GM10248 (cell line): ENCODE results near the gene MRPL55.

Experiments
- CTCF ChIA-PET: fragments of 300-600 bp; sonication (Branson Sonifier 250); formaldehyde crosslinking; extraction: SDS; loops from one replicate; lab custom pipeline; 2021; ENCODE audit warnings: antibody characterized with exemption; lab: Yijun Ruan, JAX
- POLR2A ChIA-PET: fragments of 350-650 bp; sonication (Branson Sonifier 250); formaldehyde crosslinking; extraction: SDS; loops from one replicate; lab custom pipeline; 2020; ENCODE audit warnings: antibody characterized with exemption; lab: Yijun Ruan, JAX
- DNase-seq: peaks from one replicate; pipeline ENCODE4 v3.0.0; 2012; ENCODE audit errors: extremely low spot score
- TF ChIP-seq, protein P1 (sequence below): IDR thresholded peaks from 2 replicates; pipeline ENCODE4 v1.5.1; 2012; ENCODE audit warnings: mild to moderate bottlenecking, low read depth; ENCODE audit errors: extremely low read depth, missing control alignments, control extremely low read depth

The MRPL55 gene

DNA sequence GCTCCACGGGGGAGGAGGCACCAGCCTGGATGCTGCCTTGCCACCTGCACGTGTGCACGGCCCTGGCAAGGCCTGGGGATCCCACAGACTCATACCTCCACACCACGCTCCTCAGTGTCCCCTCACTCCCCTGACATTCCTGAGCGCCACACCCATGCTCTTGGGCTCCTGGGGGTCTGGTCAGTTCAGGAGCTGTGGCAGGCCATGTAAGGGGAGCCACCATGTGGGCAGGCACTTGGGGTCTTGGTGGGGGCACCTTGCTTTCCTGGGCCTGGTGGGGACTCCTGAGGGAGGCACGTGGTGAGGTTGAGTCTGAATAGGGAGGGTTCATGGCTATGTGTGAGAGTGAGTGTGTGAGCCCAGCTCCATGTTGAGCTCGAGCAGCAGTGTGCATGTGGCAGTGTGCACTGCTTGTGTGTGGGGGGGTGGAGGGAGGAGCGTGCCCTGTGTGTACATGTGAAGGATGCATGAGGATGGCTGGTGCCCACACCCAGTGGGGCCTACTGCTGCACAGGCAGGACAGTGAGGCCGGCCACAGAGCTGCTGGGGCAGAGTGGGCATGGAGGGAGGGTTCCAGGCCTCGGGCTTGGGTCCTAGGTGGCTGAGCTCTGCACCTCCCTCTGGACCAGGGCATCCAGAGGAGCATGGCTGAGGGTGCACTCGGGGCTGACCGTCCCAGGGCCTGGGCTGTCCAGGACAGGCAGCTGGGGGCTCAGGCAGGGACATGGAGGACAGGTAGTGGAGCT lies 42.3 kb upstream of the MRPL55 start:
- TF ChIP-seq, protein P1, sequence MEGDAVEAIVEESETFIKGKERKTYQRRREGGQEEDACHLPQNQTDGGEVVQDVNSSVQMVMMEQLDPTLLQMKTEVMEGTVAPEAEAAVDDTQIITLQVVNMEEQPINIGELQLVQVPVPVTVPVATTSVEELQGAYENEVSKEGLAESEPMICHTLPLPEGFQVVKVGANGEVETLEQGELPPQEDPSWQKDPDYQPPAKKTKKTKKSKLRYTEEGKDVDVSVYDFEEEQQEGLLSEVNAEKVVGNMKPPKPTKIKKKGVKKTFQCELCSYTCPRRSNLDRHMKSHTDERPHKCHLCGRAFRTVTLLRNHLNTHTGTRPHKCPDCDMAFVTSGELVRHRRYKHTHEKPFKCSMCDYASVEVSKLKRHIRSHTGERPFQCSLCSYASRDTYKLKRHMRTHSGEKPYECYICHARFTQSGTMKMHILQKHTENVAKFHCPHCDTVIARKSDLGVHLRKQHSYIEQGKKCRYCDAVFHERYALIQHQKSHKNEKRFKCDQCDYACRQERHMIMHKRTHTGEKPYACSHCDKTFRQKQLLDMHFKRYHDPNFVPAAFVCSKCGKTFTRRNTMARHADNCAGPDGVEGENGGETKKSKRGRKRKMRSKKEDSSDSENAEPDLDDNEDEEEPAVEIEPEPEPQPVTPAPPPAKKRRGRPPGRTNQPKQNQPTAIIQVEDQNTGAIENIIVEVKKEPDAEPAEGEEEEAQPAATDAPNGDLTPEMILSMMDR = no peak
- ChIA-PET CTCF (interaction anchor here (0.7 to 2.1 kb wide), 6 partner anchors 8 to 21 kb away, joined by 3 to 7 read pairs (median 4); partner anchors contain the start of genes GUK1 and IBA57), POLR2A (interaction anchor here (2.4 kb wide), 1 partner anchor 14 kb away, joined by 8 read pairs; the partner anchor contains the start of gene IBA57)
- DNase-seq = no peak

DNA sequence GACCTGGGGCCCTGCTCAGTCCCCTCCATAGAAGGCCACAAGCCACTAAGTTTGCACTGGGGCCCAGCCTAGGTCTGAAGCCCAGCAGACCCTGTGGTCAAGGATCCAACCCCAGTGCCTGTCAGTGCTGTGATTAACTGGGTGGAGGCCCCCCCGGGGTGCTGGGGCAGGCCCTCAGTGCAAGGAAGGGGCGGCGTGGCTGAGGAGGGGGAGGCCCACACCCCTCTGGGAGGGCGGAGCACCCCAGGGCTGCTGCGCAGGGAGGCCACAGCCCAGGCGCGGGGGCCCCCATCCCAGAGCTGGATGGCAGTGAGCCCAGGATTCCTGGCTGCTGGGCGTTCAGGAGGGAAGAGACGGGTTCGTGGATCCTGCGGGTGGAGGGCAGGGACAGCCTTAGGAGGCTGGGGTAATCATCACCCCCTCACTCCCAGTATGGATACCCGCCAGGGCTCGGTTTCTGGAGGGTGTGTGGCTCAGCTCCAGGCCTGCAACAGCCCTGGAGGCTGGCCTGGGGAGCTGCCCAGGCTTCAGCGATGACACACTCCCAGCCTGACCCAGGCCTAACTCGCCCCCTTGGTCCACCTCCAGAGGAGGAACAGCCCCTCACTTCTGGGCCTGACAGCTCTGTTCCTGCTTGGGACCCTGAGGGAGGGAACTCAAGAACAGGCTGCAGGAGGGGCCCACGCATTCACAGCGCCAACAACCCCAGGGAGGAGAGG lies 41.5 kb upstream of the MRPL55 start:
- TF ChIP-seq, protein P1 = no peak
- CTCF ChIA-PET = interaction anchor here (0.9 to 2.1 kb wide), 6 partner anchors 8 to 16 kb away, joined by 3 to 7 read pairs (median 6); partner anchors contain the start of genes GUK1 and IBA57
- DNase-seq = no peak
- POLR2A ChIA-PET = no interaction called here

DNA sequence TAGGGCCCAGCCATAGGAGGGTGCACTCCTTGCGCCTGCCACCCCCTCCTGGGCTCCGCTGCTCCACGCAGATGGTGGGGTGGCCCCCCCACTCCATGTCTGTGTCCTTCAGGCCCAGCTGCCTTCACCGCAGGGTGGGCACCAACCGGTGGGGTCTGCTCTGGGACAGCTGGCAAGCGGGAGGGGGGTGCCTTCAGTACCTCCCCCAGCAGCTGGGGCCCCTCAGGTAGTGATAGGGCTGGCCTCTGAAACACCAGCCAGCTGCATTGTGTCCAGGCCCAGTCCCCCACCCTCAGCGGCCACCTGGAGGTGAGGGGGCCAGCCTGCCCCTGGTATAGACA lies 41.0 kb upstream of the MRPL55 start:
- CTCF ChIA-PET = interaction anchor here (0.9 to 1.5 kb wide), 3 partner anchors 11 to 17 kb away, joined by 3 to 5 read pairs (median 3); partner anchors contain the start of gene IBA57
- POLR2A ChIA-PET = interaction anchor here (0.6 kb wide), 1 partner anchor 256 kb away, joined by 3 read pairs; the partner anchor contains the start of gene TRIM11
- TF ChIP-seq, protein P1 = no peak
- no peak for DNase-seq

DNA sequence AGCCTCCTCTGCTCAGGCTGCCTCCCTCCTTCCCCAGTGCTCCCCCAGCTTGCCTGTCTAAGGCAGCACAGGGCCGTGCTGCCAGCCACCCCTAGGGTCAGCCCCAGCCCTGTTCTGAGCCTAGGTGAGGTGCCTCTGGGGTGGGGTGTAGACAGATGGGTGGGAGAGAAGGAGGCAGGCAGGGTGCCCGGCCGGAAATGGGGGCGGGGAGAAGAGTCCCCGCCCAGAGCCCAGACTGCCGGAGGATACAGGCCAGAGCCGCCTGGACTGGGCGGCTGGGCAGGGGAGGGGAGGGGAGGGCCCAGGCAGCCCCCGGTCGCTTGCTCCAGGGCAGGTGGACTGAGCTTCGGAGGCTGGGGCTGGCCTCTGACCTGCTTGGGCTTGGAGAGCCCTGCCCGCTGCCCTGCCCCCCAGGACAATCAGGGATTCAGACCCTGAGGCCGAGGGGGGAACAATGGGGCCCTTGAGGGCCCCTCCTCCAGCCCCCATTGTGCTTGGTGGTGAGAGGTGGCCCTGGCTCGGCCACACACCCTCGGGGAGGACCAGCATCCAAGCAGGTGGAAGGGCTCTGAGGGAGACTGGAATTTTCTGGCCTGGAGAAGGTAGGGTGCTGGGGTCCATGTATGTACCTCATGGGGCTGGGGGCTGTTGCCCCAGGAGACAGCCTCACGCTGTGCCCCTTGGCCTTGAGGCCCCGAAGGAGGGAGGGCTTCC lies 40.5 kb upstream of the MRPL55 start, which contains the start of gene GJC2:
GJC2 (plus strand) TSS at position 525 of the 714 bp plus-strand sequence. CDS start 7,829 bp downstream, outside the sequence.
- ChIA-PET CTCF (interaction anchor here (1.0 to 1.9 kb wide), 3 partner anchors 12 to 16 kb away, joined by 3 to 8 read pairs (median 3); partner anchors contain the start of gene IBA57), POLR2A (interaction anchor here (0.6 kb wide), 1 partner anchor 257 kb away, joined by 3 read pairs; the partner anchor contains the start of gene TRIM11)
- TF ChIP-seq, protein P1 = no peak
- no peak for DNase-seq

DNA sequence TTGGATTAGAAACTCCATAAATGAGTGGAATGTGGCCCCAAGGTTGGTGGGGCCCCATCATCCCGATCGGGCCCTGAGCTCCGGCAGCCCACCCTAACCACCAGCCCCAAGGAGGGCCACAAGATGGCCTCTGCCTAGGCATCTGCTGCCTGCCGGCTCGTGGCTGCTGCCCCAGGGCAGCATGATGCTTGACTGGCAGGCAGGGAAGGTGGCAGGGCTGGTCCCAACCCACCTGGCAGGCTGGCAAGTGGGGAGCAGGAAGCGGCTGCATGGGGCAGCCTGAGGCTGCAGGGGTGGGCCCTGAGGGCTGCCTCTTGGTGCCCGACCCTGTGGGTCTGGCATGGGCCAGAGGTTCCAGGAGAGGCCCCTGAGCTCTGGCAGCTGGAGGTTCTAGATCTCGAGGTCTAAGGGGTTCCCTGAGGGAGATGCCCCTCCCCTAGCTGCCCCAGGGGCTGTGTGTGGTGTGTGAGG lies 39.9 kb upstream of the MRPL55 start:
- POLR2A ChIA-PET = no interaction called here
- DNase-seq = no peak
- TF ChIP-seq, protein P1 = no peak
- CTCF ChIA-PET = interaction anchor here (1.0 to 1.9 kb wide), 3 partner anchors 13 to 19 kb away, joined by 3 to 8 read pairs (median 3); partner anchors contain the start of gene IBA57
